Measurements from ENCODE around the gene NTM.

NTM gene

GRCh38 chr11:131561972-131562371 lies 191.6 kb downstream of the NTM start:
- DNase-seq, result no peak

DNA sequence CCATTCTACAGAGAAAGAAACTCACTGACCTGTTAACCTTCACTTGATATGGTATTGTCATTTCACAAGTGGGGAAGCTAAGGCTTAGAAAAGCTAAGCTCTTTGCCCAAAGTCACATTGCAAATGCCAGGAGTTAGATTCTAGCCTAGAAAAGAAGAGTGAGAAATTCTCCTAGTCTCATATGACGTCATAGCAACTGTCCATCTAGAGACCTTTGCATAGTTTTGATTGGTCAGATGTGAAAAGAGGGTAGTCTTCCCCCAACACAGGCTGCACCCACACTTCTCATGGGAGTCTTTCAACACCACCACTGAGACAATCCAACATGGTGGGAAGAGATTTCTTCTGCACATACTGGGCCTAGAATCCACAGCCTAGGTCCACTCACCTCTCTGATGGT lies 197.9 kb downstream of the NTM start:
- no peak for DNase-seq

- DNase-seq, result no peak
Measured at GRCh38 chr11:131571571-131571970, 201.2 kb downstream of the NTM start.

- no peak for DNase-seq
Measured at GRCh38 chr11:131572423-131572822, 202.0 kb downstream of the NTM start.

DNA sequence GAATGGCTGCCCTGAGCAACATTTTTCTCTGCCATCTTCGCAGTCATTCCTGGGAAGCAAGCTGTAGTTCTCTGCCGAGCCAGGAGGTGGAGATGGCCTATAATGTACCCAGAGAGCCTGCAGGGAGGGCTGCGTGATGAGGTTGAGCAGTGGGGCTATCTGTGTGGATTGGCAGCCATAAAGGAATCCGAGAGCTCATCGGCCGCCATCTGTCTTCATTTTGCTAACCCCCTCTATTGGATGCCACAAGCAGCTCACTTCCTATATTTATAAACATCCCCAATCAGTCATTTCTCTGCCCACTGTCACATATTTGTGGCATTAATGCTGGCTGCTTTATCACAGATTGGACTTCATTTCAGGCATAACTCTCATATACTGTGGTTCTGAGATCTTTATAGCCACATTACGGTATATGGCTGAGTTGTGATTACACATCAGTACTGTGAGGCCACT lies 209.5 kb downstream of the NTM start:
- DNase-seq, result no peak

DNA sequence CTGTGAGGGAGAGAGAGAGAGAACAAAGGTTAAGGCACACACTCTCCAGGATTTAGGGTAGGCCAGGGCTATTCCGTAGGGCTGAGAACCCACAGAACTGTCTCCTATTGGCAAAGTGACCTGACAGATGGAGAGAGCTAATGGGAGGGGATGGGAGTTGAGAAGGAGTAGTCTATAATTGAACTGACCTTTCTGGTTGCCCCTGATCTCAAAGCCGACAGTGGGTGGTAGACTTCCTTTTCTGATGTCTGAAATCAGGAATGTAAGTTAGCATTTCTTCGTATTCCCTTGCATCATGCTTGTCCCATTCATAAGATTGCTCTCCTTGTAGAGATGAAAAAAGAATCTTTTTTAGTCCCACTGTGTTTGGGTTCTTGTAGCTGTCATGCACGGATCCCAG lies 210.1 kb downstream of the NTM start:
- DNase-seq, result no peak

DNA sequence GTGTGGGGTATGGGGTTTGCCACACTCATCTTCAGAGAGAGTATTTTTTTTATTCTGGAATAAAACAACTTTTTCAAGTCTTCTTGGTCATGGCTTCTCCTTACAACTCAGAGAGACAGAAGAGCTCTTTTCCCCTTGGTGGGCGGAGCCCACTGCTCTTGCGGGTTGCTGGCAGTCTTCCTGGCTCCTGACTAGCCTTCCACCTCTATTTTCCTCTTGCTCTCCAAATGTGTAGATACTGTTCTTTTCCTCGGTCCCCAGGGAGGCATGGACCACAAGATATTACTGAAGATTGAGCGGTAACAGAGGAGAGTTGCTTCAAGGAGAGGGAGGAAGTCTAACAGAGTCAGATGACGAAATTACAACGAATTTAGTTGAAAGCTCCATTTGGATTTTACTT lies 210.6 kb downstream of the NTM start:
- DNase-seq, result no peak

DNA sequence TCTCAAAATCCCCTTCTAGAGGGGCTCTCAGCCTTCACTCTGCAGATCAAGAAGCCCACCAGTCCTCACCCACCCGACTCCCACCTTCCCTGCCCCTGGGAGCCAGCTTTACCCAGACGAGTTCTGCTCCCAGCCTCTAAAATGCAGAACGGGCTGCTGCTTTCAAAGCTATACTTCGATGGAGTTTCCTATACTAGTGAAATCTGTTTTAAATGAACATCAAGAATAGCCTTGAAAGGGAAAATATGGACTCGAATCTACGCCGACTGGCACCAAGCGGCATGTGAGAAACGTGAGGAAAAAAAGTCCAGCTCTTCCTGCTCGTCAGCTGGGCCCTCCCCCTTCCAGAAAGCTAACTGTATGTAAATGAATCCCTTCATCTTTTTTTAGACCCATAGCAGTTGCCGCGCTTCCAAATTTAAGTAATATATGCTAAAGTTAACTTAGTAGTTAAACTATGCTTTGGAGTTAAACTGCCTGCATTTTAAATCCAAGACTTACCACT lies 211.7 kb downstream of the NTM start:
- DNase-seq, result no peak

DNA sequence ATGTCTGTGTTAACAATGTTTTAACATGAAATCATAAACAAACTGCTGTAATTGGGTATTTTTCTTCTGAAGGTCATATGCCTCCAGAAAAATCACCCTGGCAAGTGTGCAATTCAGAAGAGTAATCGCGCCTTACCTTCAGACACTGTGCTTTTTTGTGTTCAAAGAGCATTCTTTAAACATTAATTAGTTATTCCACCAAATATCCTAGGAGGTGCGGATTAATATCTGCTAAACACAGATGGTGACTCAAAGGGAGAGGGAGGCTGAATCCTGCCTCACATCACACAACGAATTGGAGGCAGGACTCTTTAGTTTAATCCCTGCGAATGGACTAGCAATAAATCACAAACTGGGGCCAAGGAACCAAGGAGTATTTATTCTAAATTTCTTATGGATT lies 213.0 kb downstream of the NTM start:
- DNase-seq, result no peak

DNA sequence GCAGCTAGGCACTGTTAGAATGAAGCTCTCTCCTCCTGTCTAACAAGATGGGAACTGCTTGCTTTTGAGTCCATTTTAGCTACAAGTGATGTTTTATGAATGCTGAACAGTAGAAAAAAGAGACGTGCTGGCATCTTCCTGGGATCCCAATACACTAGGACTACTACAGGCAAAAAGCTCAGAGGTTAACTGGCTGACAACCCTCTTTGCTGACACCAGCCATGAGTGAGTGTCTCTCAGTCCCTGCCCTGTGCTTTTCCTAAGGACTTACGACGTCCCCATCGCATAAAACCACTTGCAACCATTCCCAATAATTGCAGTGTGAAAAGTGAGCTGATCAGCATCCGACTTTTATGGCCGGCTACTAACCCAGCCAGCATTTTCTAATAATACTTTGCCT lies 213.5 kb downstream of the NTM start:
- DNase-seq, result no peak

DNA sequence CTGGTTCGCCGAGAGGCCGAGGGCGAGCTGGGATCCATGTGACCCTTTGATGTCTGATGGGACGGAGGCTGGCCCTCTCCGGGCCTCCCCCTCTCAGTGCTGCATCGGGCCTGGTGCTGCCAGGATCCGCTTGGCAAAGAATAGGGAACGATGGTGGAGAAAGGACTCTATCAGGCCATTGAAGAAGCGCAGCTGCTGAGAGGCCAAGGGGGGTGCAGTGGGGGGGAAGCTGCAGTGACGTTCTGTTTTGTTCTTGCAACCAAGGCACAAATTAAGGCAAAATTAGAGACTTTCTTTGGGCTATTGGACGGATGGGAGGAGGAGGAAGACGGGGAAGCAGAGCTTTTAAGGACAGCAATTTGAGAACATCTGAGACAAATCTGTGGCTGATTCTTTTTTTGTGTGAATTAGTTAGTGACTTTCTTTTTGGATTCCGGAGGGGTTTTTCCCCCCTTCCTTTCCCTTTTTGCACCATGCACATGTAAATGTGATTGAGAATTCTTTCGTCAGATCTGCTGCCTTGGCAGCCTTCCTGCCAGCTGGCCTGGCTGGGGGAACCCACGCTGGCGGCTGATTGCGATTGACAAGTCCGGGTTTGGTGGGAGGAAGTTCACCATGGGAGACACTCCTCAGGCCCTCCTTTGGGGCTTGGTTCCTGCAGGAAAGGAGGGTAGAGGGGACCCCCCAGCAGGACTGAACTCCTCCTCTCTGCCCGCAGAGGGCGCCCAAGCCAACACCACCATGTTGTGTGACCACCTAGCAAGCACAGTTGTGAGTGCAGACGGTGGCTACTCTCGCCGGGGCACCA lies 214.6 kb downstream of the NTM start:
- no peak for DNase-seq

GRCh38 chr11:131588057-131588456 lies 217.6 kb downstream of the NTM start:
- DNase-seq, result no peak

DNA sequence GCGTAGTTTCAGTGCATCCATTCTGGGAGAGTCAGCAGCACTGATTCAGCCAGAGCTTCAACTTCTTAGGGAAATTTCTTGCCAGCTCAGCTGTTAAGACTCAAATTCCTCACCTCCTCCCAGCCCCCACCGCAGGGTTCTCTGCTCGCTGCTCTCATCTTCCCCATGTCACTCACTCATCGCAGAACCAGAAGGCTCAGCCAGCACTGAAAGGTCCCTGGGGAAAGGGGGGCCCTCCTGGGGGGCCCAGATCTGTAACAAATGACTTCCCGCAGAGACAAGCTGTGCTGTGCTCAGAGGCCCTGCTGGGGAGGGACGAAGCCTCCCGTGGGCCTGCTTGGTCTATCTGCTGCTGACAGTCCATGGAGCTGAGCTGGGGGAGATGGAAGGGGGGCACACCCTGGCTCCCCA lies 220.6 kb downstream of the NTM start:
- DNase-seq, result no peak

DNA sequence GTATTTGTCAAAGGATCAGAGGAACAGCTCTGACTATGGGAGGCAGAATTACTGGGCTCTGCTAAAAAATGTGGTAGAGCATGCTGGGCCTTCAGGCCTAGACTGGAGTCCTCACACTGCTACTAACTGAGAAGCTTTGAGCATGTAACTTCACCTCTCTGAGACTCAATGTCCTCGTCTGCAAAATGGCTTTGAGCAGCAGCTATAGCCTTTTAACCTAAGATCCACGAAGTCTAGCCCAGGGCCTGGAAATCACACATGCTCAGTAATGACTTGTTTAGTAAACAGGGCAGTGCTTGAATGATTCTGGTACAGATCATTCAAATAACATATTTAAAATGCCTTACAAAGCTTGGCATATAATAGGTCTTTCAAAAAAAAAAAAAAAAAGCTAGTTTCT lies 221.7 kb downstream of the NTM start:
- no peak for DNase-seq

DNA sequence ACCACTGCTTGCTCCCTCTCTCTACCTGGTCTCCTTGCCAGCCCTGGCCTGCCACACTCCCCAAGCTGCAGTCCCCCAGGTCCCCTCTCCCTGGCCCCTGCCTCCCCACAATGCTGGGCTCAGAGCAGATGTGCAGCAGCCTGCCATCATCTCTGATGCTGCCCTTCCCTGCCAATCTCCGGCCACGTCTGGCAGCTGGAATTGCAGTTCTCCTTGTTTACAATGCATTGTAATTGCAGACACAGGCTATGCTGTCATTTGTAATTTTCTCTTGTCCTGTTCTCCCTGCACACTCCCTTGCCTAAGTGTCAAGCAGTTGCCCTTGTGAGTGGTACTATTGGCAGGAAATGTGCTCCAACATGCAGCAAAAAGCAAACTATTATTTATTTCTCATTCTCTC lies 222.3 kb downstream of the NTM start:
- no peak for DNase-seq

DNA sequence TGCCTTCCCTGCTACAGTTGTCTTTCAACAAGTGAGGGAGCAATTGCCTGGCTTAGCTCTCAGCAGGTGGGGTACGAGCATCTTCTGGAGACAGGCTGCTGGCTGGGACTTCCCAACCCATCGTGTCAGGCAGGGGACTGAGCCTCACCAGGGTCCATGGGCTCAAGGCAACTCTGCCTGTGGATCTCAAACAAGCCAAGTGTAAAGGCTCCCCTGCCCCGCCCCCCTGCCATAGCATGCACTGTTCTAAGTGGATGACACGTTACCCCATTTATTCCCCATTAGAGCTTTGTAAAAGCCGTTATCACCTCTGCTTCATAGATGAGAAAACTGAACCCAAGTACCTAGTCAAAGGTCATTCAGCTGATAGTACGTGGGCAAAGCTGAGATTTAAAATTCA lies 222.9 kb downstream of the NTM start:
- DNase-seq, result no peak

- no peak for DNase-seq
Measured at GRCh38 chr11:131595797-131596196, 225.4 kb downstream of the NTM start.

GRCh38 chr11:131597890-131598289 lies 227.5 kb downstream of the NTM start:
- DNase-seq, result no peak

DNA sequence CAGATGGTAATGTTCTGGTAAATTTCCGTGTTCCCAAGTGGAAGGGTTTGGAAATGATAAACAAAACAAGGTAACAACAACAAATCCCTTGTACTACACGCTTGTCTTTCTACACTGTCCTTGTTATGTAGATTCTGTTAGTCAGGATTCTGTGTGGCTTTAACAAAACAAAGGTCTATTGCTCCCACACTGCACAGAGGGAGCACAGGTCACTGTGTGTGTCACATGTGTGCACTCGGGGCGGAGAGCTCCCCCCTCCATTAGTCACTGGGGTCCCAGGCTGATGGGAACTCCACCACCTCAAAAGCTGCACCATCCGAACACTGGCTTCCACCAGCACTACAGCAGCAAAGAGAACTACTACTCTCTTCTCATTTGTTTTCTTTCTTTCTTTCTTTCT lies 227.9 kb downstream of the NTM start:
- no peak for DNase-seq

DNA sequence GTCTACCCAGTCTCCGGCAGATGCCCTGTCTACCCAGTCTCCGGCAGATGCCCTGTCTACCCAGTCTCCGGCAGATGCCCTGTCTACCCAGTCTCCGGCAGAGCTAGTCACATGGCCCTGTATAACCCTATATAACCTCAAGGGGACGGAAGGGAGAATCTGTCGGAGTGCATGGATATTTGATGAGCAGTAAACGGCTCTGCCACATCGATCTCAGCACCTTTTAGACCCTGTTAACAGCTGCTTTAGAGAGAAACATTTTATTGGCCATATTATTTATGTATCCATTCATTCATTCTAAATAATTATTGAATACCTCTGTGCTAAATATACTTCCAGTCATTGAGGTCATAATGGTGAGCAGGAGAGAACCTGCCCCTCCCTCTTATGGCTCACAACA lies 228.9 kb downstream of the NTM start:
- DNase-seq, result no peak

DNA sequence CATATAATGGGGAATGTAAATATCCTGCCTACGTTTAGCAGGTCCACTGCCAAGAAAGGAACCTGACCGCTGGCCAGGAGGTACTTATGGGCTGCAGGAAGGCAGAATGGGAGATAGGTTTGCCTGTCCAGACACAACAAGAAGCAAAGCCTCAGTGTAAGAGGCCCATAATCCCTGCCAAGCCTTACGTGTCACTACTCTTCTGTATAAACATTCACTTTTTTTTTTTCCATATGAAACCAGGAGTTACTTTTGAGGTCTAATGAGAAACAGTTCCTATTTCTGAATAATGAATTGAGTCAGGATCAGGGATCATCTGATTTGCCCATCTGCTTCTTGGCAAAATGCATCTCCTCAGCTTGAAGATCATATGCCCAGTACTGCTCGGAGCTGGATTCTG lies 230.2 kb downstream of the NTM start:
- DNase-seq, result no peak

DNA sequence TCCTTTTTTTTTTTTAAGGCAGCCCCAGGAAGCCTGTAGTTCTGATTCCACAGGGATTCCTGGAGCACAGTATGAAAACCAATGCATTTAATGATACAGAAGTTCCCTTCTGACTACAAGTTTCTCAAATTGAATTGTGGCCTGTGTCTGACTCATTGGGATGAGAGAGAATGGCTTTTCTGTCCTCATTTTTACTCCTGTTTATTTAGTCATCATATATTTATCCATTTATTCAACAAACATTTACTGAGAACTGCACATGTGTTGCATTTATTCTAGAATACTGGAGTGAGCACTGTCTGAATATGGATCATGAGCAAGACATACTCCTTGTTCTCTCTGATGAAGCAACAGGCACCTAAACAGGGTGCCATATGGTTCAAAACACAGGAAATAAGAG lies 231.2 kb downstream of the NTM start:
- DNase-seq, result no peak

- DNase-seq, result no peak
Measured at GRCh38 chr11:131602431-131602830, 232.0 kb downstream of the NTM start.

GRCh38 chr11:131606811-131607335 lies 236.5 kb downstream of the NTM start:
- DNase-seq, result no peak

GRCh38 chr11:131609337-131609736 lies 238.9 kb downstream of the NTM start:
- no peak for DNase-seq

Measured in NCI-H1436 treated with DMSO at 0.1 percent for 48 hours (cell line).